ENCODE results near the gene PIWIL1. TPM values are rescaled to one million over a fixed set of nuclear protein-coding genes. Genes with fewer than 3 reads are reported as not detected.

The PIWIL1 gene
- total RNA-seq, 1 donor from 2014 or later, result not detected

GRCh38 chr12:130351326-130351725, 13.6 kb downstream of the PIWIL1 start:
- Mint-ChIP-seq H3K27me3 (peaks cover 64% of the 10 kb centered on the region), H3K4me1 (ENCODE audit: low read depth) (no peaks in the 10 kb centered on the region), H3K9me3 (ENCODE audit: low read depth) (no peaks in the 10 kb centered on the region), H3K36me3 (ENCODE audit: insufficient read depth) (no peaks in the 10 kb centered on the region), H3K4me3 (ENCODE audit: low read depth) (no peak overlapping the region), H3K27ac (no peak overlapping the region)
- TF ChIP-seq CTCF (IDR thresholded peaks at IDR 0.05; ENCODE audit: unreplicated experiment), result no peak
- no peak for DNase-seq (ENCODE audit: low spot score, unreplicated experiment)

- no peak for DNase-seq (ENCODE audit: low spot score, unreplicated experiment)
- TF ChIP-seq CTCF (IDR thresholded peaks at IDR 0.05; ENCODE audit: unreplicated experiment), result no peak
- Mint-ChIP-seq H3K9me3 (ENCODE audit: low read depth) (no peaks in the 10 kb centered on the region), H3K4me1 (ENCODE audit: low read depth) (no peaks in the 10 kb centered on the region), H3K36me3 (ENCODE audit: insufficient read depth) (no peaks in the 10 kb centered on the region), H3K4me3 (ENCODE audit: low read depth) (no peak overlapping the region), H3K27me3 (peaks cover 70% of the 10 kb centered on the region), H3K27ac (no peak overlapping the region)
Observed at GRCh38 chr12:130353081-130353480, 15.4 kb downstream of the PIWIL1 start.

GRCh38 chr12:130354407-130354806, 16.7 kb downstream of the PIWIL1 start:
- H3K36me3 Mint-ChIP-seq (ENCODE audit: insufficient read depth), result no peaks in the 10 kb centered on the region

GRCh38 chr12:130356222-130356621, 18.5 kb downstream of the PIWIL1 start:
- no peak for TF ChIP-seq CTCF (IDR thresholded peaks at IDR 0.05; ENCODE audit: unreplicated experiment)
- Mint-ChIP-seq H3K4me3 (ENCODE audit: low read depth) (no peak overlapping the region), H3K9me3 (ENCODE audit: low read depth) (no peaks in the 10 kb centered on the region), H3K4me1 (ENCODE audit: low read depth) (no peaks in the 10 kb centered on the region), H3K27me3 (peaks cover 80% of the 10 kb centered on the region), H3K36me3 (ENCODE audit: insufficient read depth) (no peaks in the 10 kb centered on the region), H3K27ac (no peak overlapping the region)
- no peak for DNase-seq (ENCODE audit: low spot score, unreplicated experiment)

More at GRCh38 chr12:130354407-130354806, 16.7 kb downstream of the PIWIL1 start:
- Mint-ChIP-seq H3K9me3 (ENCODE audit: low read depth) (no peaks in the 10 kb centered on the region), H3K4me1 (ENCODE audit: low read depth) (no peaks in the 10 kb centered on the region), H3K4me3 (ENCODE audit: low read depth) (no peak overlapping the region), H3K27me3 (peaks cover 80% of the 10 kb centered on the region), H3K27ac (no peak overlapping the region)
- TF ChIP-seq CTCF (IDR thresholded peaks at IDR 0.05; ENCODE audit: unreplicated experiment), result no peak
- DNase-seq (ENCODE audit: low spot score, unreplicated experiment), result no peak

GRCh38 chr12:130357241-130357640, 19.6 kb downstream of the PIWIL1 start:
- TF ChIP-seq CTCF (IDR thresholded peaks at IDR 0.05; ENCODE audit: unreplicated experiment), result no peak
- Mint-ChIP-seq H3K4me3 (ENCODE audit: low read depth) (no peak overlapping the region), H3K4me1 (ENCODE audit: low read depth) (no peaks in the 10 kb centered on the region), H3K36me3 (ENCODE audit: insufficient read depth) (no peaks in the 10 kb centered on the region), H3K27me3 (peaks cover 77% of the 10 kb centered on the region), H3K9me3 (ENCODE audit: low read depth) (no peaks in the 10 kb centered on the region), H3K27ac (no peak overlapping the region)
- DNase-seq (ENCODE audit: low spot score, unreplicated experiment), result no peak

Measured in progenitor cell of endocrine pancreas (in vitro differentiated cells).